AG04449 (cell line): Measurements from ENCODE around the gene ALLC.

Source experiments
- CTCF ChIA-PET: fragments of 350-600 bp; formaldehyde crosslinking; extraction: SDS; loops from one replicate; lab custom pipeline; 2021; ENCODE audit warnings: antibody characterized with exemption; lab: Yijun Ruan, JAX
- POLR2A ChIA-PET: fragments of 400-600, 350-600 bp; formaldehyde crosslinking; extraction: SDS; loops from one replicate; lab custom pipeline; 2020; ENCODE audit warnings: antibody characterized with exemption, inconsistent platforms; lab: Yijun Ruan, JAX
- DNase-seq: peaks from one replicate; pipeline ENCODE4 v3.0.0-alpha.2; 2010; ENCODE audit warnings: low read depth, low spot score
- H3K4me3 ChIP-seq: 2 replicates; pipeline ENCODE4 v1.5.1; 2011; ENCODE audit warnings: low read depth, mild to moderate bottlenecking, control low read depth, low read length
- TF ChIP-seq, protein P1 (sequence below): IDR thresholded peaks from one replicate; pipeline ENCODE4 v1.5.1; 2011; ENCODE audit warnings: mild to moderate bottlenecking, moderate library complexity, low read length, control low read depth, inconsistent platforms; ENCODE audit not compliant: insufficient read depth; ENCODE audit errors: missing control alignments

The ALLC gene

DNA sequence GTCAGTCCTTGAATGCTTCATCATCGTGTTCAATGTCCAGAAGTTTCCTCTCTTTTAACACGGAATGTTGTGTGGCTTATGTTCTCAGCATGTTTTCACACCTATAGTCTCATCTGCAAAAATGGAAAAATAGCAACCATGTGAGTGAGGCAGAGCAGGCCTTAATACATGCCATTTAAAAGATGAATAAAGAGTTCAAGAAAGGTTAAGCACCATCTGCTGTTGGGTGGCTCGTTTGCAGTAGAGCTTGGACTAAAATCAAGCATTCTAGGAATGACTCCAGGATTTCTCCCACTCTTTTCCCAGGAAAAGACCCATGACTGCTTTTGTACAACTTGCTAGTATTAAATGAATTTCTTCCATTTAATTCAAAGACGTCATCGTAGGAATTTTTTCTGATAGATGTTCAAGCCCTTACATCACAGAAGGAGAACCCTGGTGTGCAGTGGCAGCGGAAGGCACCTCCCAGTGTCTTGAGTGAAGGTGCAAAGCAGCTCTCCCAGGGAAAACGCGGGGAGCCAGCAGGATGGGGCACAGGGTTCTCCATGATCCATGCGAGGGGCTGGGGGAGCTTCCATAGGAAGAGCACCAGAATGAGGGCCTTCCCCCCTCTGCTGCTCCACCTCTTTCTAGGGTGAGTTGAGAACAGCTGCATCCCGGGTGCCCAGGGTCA, 55.0 kb downstream of the ALLC start:
- no peak overlapping the region for H3K4me3 ChIP-seq
- no peak for DNase-seq
- CTCF ChIA-PET = no interaction called here
- TF ChIP-seq, protein P1, sequence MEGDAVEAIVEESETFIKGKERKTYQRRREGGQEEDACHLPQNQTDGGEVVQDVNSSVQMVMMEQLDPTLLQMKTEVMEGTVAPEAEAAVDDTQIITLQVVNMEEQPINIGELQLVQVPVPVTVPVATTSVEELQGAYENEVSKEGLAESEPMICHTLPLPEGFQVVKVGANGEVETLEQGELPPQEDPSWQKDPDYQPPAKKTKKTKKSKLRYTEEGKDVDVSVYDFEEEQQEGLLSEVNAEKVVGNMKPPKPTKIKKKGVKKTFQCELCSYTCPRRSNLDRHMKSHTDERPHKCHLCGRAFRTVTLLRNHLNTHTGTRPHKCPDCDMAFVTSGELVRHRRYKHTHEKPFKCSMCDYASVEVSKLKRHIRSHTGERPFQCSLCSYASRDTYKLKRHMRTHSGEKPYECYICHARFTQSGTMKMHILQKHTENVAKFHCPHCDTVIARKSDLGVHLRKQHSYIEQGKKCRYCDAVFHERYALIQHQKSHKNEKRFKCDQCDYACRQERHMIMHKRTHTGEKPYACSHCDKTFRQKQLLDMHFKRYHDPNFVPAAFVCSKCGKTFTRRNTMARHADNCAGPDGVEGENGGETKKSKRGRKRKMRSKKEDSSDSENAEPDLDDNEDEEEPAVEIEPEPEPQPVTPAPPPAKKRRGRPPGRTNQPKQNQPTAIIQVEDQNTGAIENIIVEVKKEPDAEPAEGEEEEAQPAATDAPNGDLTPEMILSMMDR = no peak
- POLR2A ChIA-PET = no interaction called here

DNA sequence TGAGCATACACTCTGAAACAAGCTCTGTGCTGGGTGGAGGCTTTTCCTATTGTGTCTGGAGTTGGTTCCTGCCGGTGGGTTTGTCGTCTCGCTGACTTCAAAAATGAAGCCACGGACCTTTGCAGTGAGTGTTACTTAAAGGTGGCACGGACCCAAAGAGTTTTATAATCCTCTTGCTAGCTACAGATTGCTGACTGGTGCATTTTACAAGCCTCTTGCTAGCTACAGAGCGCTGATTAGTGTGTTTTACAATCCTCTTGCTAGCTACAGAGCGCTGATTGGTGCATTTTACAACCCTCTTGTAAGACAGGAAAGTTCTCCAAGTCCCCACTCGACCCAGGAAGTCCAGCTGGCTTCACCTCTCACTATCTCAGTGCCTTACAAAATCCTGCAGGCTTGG, 60.7 kb downstream of the ALLC start:
- DNase-seq = no peak
- H3K4me3 ChIP-seq = no peak overlapping the region
- POLR2A ChIA-PET = no interaction called here
- TF ChIP-seq, protein P1 = no peak
- CTCF ChIA-PET = interaction anchor here (1.2 kb wide), 1 partner anchor 9 kb away, joined by 4 read pairs; no protein-coding TSS in a partner anchor

DNA sequence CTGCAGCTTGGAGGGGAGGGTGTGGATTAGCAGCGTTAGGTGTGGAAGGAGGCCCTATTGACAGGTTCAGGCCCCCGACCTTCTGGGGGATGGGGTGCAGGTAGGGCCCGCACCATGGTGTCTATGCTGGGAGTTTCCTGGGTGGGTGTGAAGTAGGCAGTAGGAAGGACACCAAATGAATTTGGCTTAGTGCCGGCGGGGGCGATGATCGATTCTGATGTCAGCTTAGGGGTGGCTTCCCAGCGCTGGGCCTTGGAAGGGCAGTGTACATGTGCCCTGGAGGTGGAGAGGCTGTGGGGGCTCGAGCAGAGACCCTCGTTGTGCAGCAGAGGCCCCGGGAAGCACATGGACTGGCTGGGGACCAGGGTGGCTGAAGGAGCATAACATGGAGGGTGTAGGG, 67.0 kb downstream of the ALLC start:
- no peak overlapping the region for H3K4me3 ChIP-seq
- POLR2A ChIA-PET = no interaction called here
- TF ChIP-seq, protein P1 = no peak
- CTCF ChIA-PET = no interaction called here
- no peak for DNase-seq

DNA sequence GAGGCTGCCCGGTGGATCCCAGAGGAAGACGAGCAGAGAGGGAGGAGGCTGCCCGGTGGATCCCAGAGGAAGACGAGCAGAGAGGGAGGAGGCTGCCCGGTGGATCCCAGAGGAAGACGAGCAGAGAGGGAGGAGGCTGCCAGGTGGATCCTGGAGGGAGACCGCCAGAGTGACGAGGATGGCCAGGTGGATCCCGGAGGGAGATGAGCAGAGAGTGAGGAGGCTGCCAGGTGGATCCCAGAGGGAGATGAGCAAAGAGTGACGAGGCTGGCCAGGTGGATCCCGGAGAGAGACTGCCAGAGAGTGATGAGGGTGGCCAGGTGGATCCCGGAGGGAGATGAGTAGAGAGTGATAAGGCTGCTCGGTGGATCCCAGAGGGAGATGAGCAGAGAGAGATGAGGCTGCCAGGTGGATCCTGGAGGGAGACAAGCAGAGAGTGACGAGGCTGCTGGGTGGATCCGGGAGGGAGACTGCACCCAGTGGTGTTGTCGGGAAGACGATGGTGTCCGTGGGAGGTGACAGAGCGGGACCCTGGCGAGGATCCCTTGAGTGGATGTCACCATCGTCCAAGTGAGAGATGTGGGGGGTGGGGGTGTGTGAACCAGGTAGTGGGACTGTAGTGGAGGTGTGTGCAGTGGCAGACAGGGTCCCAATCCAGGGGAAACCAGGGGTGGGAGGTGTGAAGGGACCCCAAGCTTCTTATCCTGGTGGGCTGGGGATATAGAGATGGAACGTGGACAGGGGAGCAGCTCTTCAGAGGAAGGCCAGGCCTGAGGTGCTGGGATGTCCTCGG, 67.7 kb downstream of the ALLC start:
- CTCF ChIA-PET = interaction anchor here (6.5 kb wide), 1 partner anchor 102 kb away, joined by 88 read pairs; no protein-coding TSS in a partner anchor
- DNase-seq = no peak
- TF ChIP-seq, protein P1 = no peak
- POLR2A ChIA-PET = no interaction called here
- no peak overlapping the region for H3K4me3 ChIP-seq

DNA sequence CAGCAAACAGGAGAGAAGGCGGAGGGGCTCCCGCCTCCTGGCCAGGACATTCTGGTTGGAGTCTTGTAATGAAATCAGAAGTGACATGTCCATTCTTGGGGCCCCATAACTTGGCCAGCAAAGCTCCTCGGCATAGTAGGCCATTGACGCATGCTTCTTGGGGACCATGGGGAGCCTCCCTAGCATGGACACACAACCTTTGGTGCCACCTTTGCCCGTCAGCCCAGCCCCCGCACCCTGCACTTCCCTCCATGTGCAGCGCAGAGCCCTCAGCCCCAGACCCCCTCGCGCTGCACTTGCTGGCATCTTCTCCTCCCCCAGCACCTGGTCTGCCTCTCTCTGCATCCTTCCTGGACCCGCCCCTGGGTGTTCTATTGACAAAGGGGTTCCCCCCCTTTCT, 68.5 kb downstream of the ALLC start:
- H3K4me3 ChIP-seq = no peak overlapping the region
- ChIA-PET POLR2A (no interaction called here), CTCF (interaction anchor here (1.4 to 6.5 kb wide), 2 partner anchors 82 to 101 kb away, joined by 3 to 88 read pairs; no protein-coding TSS in a partner anchor)
- TF ChIP-seq, protein P1 = no peak
- DNase-seq = no peak

DNA sequence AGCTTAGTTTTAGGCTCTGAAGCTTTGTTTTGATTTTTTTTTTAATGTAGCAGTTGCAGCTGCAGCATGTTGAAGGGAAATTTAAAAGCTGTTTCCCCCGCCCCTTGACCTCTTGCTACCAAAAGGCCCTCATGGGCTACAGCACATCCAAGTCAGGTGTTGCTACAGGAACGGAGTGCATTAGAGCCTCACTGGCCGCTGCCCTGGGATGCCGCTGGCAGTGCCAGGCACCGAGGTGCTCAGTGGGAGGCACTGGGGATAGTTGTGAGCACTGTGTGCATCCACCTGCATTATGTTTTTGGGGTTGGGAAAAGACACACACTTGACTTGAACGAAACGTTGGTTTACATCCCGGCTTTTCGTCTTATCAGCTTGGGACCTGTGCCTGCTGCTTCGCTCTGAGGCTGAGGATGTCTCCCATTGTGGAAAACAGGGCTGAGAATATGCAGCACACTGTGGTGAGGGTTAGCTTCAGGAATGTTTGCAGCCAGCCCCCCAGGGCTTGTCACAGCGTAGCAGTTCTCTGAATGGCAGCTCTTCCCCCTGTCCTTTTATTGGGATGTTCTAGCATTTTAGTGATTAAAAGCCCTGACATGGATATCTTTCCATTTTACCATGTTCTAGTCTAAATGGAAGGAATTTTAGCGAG, 69.5 kb downstream of the ALLC start:
- CTCF ChIA-PET = interaction anchor here (0.7 to 6.5 kb wide), 16 partner anchors 9 to 1965 kb away, joined by 3 to 88 read pairs (median 4); partner anchors contain the start of gene SOX11
- DNase-seq = no peak
- POLR2A ChIA-PET = no interaction called here
- TF ChIP-seq, protein P1 = no peak
- no peak overlapping the region for H3K4me3 ChIP-seq
